DOHH2 (cell line): ENCODE data around the gene ZC3H12C.

ENCODE experiments used
- EZH2phosphoT487 ChIP-seq: fragments of 200-600 bp; sonication (generic); IDR thresholded peaks from 2 replicates; pipeline ENCODE4 v1.6.1; 2017; ENCODE audit warnings: borderline replicate concordance, mild to moderate bottlenecking, antibody characterized with exemption, low read length, moderate library complexity, mixed read lengths
- TF ChIP-seq, protein P1 (sequence below): fragments of 200-600 bp; sonication (generic); IDR thresholded peaks from one replicate; pipeline ENCODE4 v1.5.1; 2014; ENCODE audit warnings: antibody characterized with exemption, mild to moderate bottlenecking, low read depth, low read length; ENCODE audit not compliant: poor library complexity, severe bottlenecking

DNA sequence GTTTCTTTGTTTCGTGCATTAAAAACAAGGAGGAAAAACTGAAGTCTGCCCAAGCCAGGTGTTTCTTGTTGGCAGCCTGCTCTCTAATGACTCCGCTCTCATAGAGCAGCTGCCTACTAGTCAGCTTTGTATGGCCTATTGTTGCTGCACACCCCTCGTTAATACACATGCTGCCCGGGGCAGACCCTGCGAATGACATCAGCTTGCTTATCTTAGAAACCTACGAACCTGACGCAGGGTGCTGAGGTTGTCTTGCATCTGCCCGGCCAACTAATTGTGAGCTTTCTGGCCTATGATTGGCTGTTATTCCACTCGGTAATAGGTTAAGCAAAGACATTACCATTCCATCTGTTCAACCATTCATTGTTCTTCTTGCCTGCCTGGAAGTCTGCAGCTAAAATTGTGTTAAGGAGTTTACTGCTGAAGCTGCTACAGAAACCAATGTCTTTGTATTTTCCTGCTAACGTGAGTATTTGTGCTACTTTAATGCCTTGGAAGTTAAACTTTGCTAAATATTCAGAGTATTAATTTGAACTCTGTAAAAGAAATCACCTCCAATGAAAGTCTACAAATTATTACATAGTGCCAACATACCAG is 37.5 kb downstream of the ZC3H12C start:
- TF ChIP-seq, protein P1, sequence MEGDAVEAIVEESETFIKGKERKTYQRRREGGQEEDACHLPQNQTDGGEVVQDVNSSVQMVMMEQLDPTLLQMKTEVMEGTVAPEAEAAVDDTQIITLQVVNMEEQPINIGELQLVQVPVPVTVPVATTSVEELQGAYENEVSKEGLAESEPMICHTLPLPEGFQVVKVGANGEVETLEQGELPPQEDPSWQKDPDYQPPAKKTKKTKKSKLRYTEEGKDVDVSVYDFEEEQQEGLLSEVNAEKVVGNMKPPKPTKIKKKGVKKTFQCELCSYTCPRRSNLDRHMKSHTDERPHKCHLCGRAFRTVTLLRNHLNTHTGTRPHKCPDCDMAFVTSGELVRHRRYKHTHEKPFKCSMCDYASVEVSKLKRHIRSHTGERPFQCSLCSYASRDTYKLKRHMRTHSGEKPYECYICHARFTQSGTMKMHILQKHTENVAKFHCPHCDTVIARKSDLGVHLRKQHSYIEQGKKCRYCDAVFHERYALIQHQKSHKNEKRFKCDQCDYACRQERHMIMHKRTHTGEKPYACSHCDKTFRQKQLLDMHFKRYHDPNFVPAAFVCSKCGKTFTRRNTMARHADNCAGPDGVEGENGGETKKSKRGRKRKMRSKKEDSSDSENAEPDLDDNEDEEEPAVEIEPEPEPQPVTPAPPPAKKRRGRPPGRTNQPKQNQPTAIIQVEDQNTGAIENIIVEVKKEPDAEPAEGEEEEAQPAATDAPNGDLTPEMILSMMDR, result no peak
- no peak for TF ChIP-seq EZH2phosphoT487
